K562 (cell line): Measurements from ENCODE around the gene MASP1. TPM values are rescaled to one million over a fixed set of nuclear protein-coding genes. Genes with fewer than 3 reads are reported as not detected.

Experiments
- CTCF ChIP-seq, 3 experiments: IDR thresholded peaks in 2 of 3; conservative IDR thresholded peaks in 1 of 3; 2 replicates each; pipeline ENCODE4 v1.5.1; 2011 to 2012; ENCODE audit warnings: low read length in 3 of 3, mild to moderate bottlenecking in 3 of 3, control low read depth in 2 of 3, improper control_type of control experiment in 1 of 3, inconsistent platforms in 1 of 3, low read depth in 1 of 3, mixed read lengths in 1 of 3, moderate library complexity in 1 of 3; ENCODE audit not compliant: insufficient read depth in 2 of 3
- MTF1 ChIP-seq: fragments of 250-450 bp; sonication (Bioruptor Pico); IDR thresholded peaks from 2 replicates; pipeline ENCODE4 v1.9.0; 2021; ENCODE audit warnings: moderate library complexity, mild to moderate bottlenecking, inconsistent platforms, borderline replicate concordance
- ZFP30 ChIP-seq: fragments of 250-450 bp; sonication (Bioruptor Pico); IDR thresholded peaks from 2 replicates; pipeline ENCODE4 v1.8.0; 2022; ENCODE audit warnings: moderate library complexity, mild to moderate bottlenecking, inconsistent platforms, borderline replicate concordance
- ZNF239 ChIP-seq: fragments of 250-450 bp; sonication (Bioruptor Pico); IDR thresholded peaks from 2 replicates; pipeline ENCODE4 v1.4.0; 2020; ENCODE audit warnings: mild to moderate bottlenecking
- ZNF318 ChIP-seq, 2 experiments: fragments of 450-650 bp; IDR thresholded peaks; 2 replicates each; pipeline ENCODE4 v1.6.1; 2016; ENCODE audit warnings: mild to moderate bottlenecking in 2 of 2, borderline replicate concordance in 1 of 2, low read depth in 1 of 2, moderate library complexity in 1 of 2
- ZNF707 ChIP-seq: fragments of 250-450 bp; sonication (Bioruptor Pico); conservative IDR thresholded peaks from 2 replicates; pipeline ENCODE4 v1.8.0; 2022; ENCODE audit warnings: inconsistent platforms, mild to moderate bottlenecking, moderate library complexity
- polyA plus RNA-seq, 8 experiments: library from polyadenylated mRNA; depleted of rRNA in 4 of 8; stranded (reverse) in 5 of 8; unstranded in 3 of 8; fragments of >200 nt; fragmentation: Nextera tagmentation in 2 of 8; fragmentation: Illumina TruSeq in 1 of 8; extraction: Ambion mirVana in 2 of 8; extraction: Trizol in 1 of 8; gene quantifications; 2 replicates each; pipeline versions ENCODE4 v1.2.1 to v1.2.3, GENCODE V29; 2011 to 2014; ENCODE audit warnings: inconsistent platforms in 1 of 8, missing spikeins in 1 of 8
- total RNA-seq, 7 experiments: library from RNA; depleted of rRNA in 6 of 7; stranded (reverse); fragments of >200 nt in 6 of 7; fragmentation: Illumina TruSeq in 2 of 7; extraction: Trizol in 2 of 7; gene quantifications; 2 replicates each; pipeline versions ENCODE4 v1.2.1 to v1.2.3, GENCODE V29; 2011 to 2021; ENCODE audit warnings: low replicate concordance in 1 of 7

MASP1 gene
- total and polyA plus RNA-seq, 9 of the 15 experiments (the other 6 are each of a cell fraction or from before 2014, with no cell fraction given), result 0.03 to 0.24 (median 0.20) TPM; not detected in 3

GRCh38 chr3:187259171-187259570 is 32.4 kb downstream of the MASP1 start (continued):
- TF ChIP-seq ZNF318 (IDR thresholded peaks at IDR 0.05; ENCODE audit: borderline replicate concordance in 1 of 2, low read depth in 1 of 2), result no peak
- no peak for TF ChIP-seq ZNF707 (CRISPR knock-in tag)
- no peak for TF ChIP-seq ZNF239 (CRISPR knock-in tag)
- TF ChIP-seq MTF1 (CRISPR knock-in tag), result no peak
- no peak for TF ChIP-seq ZFP30 (CRISPR knock-in tag)
- TF ChIP-seq CTCF (IDR thresholded peaks at IDR 0.05 in 2 of 3, conservative IDR thresholded peaks at IDR 0.05 in 1 of 3; ENCODE audit: insufficient read depth in 2 of 3, low read depth in 1 of 3, low read length in 3 of 3), result peak in 1 of 3 experiments; percentile 12; a peak in 2 of 6 replicates
- TF ChIP-seq, all 486 proteins: peak for 2
